ENCODE results near the gene STOML2. TPM values are rescaled to one million over a fixed set of nuclear protein-coding genes. Genes with fewer than 3 reads are reported as not detected.

Gene STOML2
- total RNA-seq, 1 experiment from 2014 or later, result 192 TPM

- no peak overlapping the region for H3K23ac ChIP-seq (ENCODE audit: insufficient read length, low read depth, low read length)
- no peak overlapping the region for H2AK5ac ChIP-seq (ENCODE audit: insufficient read length, low read length)
- H4K5ac ChIP-seq (ENCODE audit: insufficient read length, low read depth, low read length), result no peak overlapping the region
- H3K4ac ChIP-seq (ENCODE audit: low read depth, low read length), result no peak overlapping the region
- no peak overlapping the region for H4K8ac ChIP-seq (replicated peaks; ENCODE audit: insufficient read length, low read depth, low read length)
- no peaks in the 10 kb centered on the region for H3K23me2 ChIP-seq (ENCODE audit: insufficient read length, low read depth, low read length, poor library complexity, severe bottlenecking)
- H3K9ac ChIP-seq (ENCODE audit: extremely low read depth, insufficient read length, low read length), result no peak overlapping the region
- no peaks in the 10 kb centered on the region for H3K9me3 Mint-ChIP-seq
- no peak overlapping the region for H3K4me3 Mint-ChIP-seq
- H3K14ac ChIP-seq (ENCODE audit: insufficient read depth, low read length), result no peak overlapping the region
- no peak for DNase-seq
- H2BK120ac ChIP-seq (ENCODE audit: low read depth, low read length, poor library complexity, severe bottlenecking), result no peak overlapping the region
- H3K9me3 ChIP-seq (ENCODE audit: control insufficient read depth, low read depth, low read length), result no peaks in the 10 kb centered on the region
- no peaks in the 10 kb centered on the region for H3K79me2 ChIP-seq (ENCODE audit: insufficient read depth, low read length)
- no peak overlapping the region for H3K56ac ChIP-seq (ENCODE audit: insufficient read length, low read depth, low read length)
- H3K18ac ChIP-seq (ENCODE audit: insufficient read length, low read depth, low read length), result no peak overlapping the region
- no peak overlapping the region for H2BK5ac ChIP-seq (ENCODE audit: insufficient read length, low read length)
- H2BK12ac ChIP-seq (ENCODE audit: insufficient read length, low read depth, low read length), result no peak overlapping the region
- no peak overlapping the region for H2BK20ac ChIP-seq (ENCODE audit: low read depth, low read length, poor library complexity, severe bottlenecking)
- no CpG with 5 or more reads among the region's 5 CpGs for WGBS (ENCODE audit: extremely low coverage, insufficient read length, low lambda C conversion rate)
- H3K36me3 Mint-ChIP-seq (ENCODE audit: insufficient read depth in 1 of 3, low read depth in 3 of 3), result peaks cover 45 to 91% (median 66%) of the 10 kb centered on the region in 3 experiments
- no peak overlapping the region for H3K27ac ChIP-seq (ENCODE audit: insufficient read length, low read depth, low read length)
- no peaks in the 10 kb centered on the region for H4K20me1 ChIP-seq (ENCODE audit: control insufficient read depth, insufficient read depth, insufficient read length)
- TF ChIP-seq, protein P1, sequence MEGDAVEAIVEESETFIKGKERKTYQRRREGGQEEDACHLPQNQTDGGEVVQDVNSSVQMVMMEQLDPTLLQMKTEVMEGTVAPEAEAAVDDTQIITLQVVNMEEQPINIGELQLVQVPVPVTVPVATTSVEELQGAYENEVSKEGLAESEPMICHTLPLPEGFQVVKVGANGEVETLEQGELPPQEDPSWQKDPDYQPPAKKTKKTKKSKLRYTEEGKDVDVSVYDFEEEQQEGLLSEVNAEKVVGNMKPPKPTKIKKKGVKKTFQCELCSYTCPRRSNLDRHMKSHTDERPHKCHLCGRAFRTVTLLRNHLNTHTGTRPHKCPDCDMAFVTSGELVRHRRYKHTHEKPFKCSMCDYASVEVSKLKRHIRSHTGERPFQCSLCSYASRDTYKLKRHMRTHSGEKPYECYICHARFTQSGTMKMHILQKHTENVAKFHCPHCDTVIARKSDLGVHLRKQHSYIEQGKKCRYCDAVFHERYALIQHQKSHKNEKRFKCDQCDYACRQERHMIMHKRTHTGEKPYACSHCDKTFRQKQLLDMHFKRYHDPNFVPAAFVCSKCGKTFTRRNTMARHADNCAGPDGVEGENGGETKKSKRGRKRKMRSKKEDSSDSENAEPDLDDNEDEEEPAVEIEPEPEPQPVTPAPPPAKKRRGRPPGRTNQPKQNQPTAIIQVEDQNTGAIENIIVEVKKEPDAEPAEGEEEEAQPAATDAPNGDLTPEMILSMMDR (conservative IDR thresholded peaks at IDR 0.05), result no peak
- H2BK15ac ChIP-seq (ENCODE audit: low read depth, low read length), result no peak overlapping the region
- H3K79me1 ChIP-seq (ENCODE audit: insufficient read depth, low read depth, low read length, poor library complexity, severe bottlenecking), result no peaks in the 10 kb centered on the region
- no peaks in the 10 kb centered on the region; a peak in 1 of 4 replicates for H3K4me1 Mint-ChIP-seq
- no peak overlapping the region for H3T11ph ChIP-seq (ENCODE audit: low read length)
- H2AFZ ChIP-seq (ENCODE audit: low read length), result no peak overlapping the region
- no peaks in the 10 kb centered on the region for H3K27me3 Mint-ChIP-seq (ENCODE audit: low read depth)
- H3K27me3 ChIP-seq (ENCODE audit: insufficient read depth, low read length), result no peaks in the 10 kb centered on the region
- H3K4me1 ChIP-seq (ENCODE audit: insufficient read depth, low read length), result no peaks in the 10 kb centered on the region
- H3K4me2 ChIP-seq (ENCODE audit: insufficient read depth, insufficient read length, low read length), result no peak overlapping the region
- no peak overlapping the region for H4K91ac ChIP-seq (ENCODE audit: insufficient read length, low read depth, low read length)
- peak overlapping the region in 1 of 3 experiments; percentile 11; a peak in 1 of 7 replicates for H3K27ac Mint-ChIP-seq
Measured at GRCh38 chr9:35054185-35054835, 48.6 kb downstream of the STOML2 start.

Data from H9 (cell line).